Right kidney (tissue), 9 donors: Measurements from ENCODE around the gene NIPBL.
"Not testable (repeated sequence)": the region's sequence is repeated elsewhere in the genome, so short reads cannot be mapped to it uniquely, and the experiment has no call there.

Experiments
- DNase-seq: peaks from one replicate; pipeline ENCODE4 v3.0.0-alpha.2; 2016
- long read RNA-seq, 8 donors: transcript quantifications; one replicate each; lab custom pipeline, GENCODE V29; 2026

Gene NIPBL, protein sequence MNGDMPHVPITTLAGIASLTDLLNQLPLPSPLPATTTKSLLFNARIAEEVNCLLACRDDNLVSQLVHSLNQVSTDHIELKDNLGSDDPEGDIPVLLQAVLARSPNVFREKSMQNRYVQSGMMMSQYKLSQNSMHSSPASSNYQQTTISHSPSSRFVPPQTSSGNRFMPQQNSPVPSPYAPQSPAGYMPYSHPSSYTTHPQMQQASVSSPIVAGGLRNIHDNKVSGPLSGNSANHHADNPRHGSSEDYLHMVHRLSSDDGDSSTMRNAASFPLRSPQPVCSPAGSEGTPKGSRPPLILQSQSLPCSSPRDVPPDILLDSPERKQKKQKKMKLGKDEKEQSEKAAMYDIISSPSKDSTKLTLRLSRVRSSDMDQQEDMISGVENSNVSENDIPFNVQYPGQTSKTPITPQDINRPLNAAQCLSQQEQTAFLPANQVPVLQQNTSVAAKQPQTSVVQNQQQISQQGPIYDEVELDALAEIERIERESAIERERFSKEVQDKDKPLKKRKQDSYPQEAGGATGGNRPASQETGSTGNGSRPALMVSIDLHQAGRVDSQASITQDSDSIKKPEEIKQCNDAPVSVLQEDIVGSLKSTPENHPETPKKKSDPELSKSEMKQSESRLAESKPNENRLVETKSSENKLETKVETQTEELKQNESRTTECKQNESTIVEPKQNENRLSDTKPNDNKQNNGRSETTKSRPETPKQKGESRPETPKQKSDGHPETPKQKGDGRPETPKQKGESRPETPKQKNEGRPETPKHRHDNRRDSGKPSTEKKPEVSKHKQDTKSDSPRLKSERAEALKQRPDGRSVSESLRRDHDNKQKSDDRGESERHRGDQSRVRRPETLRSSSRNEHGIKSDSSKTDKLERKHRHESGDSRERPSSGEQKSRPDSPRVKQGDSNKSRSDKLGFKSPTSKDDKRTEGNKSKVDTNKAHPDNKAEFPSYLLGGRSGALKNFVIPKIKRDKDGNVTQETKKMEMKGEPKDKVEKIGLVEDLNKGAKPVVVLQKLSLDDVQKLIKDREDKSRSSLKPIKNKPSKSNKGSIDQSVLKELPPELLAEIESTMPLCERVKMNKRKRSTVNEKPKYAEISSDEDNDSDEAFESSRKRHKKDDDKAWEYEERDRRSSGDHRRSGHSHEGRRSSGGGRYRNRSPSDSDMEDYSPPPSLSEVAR (N-terminal part only)
- long read RNA-seq, donor 1, partial matches to known transcripts: 6 of 6 reads
- long read RNA-seq, donor 1, other reads (novel, unspliced or antisense): 0 of 6 reads
- long read RNA-seq, donor 2: 0 reads
- long read RNA-seq, donor 3, partial matches to known transcripts: 6 of 6 reads
- long read RNA-seq, donor 3, other reads (novel, unspliced or antisense): 0 of 6 reads
- long read RNA-seq, donor 4, partial matches to known transcripts: 0 of 1 reads
- long read RNA-seq, donor 4, other reads (novel, unspliced or antisense): 0 of 1 reads
- long read RNA-seq, donor 5, partial matches to known transcripts: 6 of 6 reads
- long read RNA-seq, donor 5, other reads (novel, unspliced or antisense): 0 of 6 reads
- long read RNA-seq, donor 6: 0 reads
- long read RNA-seq, donor 7, partial matches to known transcripts: 29 of 29 reads
- long read RNA-seq, donor 7, other reads (novel, unspliced or antisense): 0 of 29 reads
- long read RNA-seq, donor 8, partial matches to known transcripts: 12 of 12 reads
- long read RNA-seq, donor 8, other reads (novel, unspliced or antisense): 0 of 12 reads

- DNase-seq: peak; percentile 96
Observed at GRCh38 chr5:36876299-36876964, at the start of gene NIPBL. Gene NIPBL, plus strand, starts transcription at chr5:36876769. Its CDS starts 76,928 bp downstream, at chr5:36953697.

- no peak for DNase-seq
Observed at GRCh38 chr5:36832274-36832673, 44.3 kb upstream of the NIPBL start.

DNA sequence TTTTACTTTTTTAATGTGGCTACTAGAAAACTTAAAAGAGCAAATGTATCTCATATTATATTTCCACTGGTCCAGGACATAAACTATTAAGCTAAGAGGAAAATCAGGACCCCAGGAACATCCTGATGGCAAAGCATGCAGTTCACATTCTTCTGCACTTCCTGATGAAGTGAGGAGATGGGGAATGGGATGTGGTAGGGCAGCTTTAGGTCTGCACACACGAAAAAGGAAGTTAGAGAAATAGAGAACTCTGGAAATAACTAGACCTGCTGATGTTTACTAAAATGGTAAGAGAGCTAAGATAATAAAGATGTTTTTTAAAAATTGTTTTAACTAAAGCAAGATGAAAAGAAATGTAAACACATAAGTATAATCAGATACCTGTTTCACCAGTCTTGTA, 39.7 kb upstream of the NIPBL start:
- no peak for DNase-seq

DNA sequence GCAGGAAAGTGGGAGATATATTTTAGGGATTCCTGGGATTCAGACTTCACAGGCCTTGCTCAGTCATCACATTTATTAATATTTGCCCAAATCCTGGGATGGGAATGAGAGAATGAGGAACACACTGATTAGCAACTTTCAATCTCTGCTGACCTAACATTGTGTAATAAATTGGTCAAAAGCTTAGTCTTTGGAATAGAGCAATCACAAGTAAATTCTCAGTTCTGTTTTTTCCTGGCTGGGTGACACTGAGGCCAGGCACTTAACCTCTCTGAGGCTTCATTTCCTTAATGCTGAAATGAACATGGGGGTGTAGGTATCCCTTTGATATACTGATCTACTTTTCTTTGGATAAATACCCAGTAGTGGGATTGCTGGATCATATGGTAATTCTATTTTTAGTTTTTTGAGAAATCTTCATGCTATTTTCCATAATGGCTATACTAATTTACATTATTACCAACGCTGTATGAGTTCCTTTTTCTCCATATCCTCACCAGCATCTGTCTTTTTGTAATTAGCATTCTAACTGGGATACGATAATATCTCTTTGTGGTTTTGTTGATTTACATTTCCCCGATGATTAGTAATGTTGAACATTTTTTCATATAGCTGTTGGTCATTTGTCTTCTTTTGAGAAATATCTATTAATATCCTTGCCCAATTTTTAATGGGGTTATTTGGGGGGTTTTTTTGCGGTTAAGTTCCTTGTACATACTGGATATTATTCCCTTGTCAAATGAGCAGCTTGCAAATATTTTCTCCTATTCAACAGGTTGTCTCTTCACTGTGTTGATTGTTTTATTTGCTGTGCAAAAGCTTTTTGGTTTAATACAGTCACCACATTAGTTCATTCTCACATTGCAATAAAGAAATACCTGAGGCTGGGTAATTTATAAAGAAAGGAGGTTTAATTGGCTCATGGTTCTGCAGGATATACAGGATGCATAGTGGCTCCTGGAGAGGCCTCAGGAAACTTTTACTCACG, 36.8 kb upstream of the NIPBL start:
- DNase-seq: no peak

DNA sequence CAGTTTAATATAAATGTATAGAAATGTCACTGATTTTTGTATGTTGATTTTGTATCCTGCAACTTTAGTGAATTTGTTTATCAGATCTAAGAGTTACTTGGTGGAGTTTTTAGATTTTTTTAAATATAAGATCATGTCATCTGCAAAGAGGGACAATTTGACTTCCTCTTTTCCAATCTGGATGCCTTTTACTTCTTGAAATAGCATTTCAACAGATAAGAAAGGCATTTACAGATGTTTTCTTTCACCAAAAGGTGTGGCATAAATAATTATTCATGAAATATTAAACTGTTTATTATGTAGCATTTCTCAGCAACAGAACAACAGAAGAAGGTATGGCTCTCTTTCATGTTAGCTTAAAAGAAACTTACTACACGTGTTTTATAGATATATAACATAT, 34.9 kb upstream of the NIPBL start:
- DNase-seq: no peak

- no peak for DNase-seq
Observed at GRCh38 chr5:36842087-36842486, 34.5 kb upstream of the NIPBL start.

DNA sequence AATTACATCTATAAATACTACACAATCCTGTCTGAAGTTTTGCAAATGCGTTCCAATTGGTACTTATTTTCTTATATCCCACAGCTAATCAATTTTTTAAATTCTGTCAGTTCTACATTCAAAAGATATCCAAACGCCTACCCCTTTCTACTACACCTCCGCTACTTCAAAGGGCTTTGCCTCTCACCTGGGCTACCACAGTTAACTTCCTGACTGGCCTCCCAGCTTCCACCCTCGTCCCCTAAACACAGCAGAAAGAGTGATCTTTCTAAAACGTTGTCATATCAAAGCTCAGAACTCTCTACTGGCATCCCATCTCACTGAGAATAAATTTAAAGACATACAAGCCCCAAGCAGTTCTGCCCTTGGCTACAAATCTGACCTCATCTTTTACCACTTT, 32.3 kb upstream of the NIPBL start:
- no peak for DNase-seq

GRCh38 chr5:36848545-36848944, 28.0 kb upstream of the NIPBL start:
- not testable (repeated sequence) for DNase-seq

- not testable (repeated sequence) for DNase-seq
Observed at GRCh38 chr5:36852903-36853302, 23.7 kb upstream of the NIPBL start.

DNA sequence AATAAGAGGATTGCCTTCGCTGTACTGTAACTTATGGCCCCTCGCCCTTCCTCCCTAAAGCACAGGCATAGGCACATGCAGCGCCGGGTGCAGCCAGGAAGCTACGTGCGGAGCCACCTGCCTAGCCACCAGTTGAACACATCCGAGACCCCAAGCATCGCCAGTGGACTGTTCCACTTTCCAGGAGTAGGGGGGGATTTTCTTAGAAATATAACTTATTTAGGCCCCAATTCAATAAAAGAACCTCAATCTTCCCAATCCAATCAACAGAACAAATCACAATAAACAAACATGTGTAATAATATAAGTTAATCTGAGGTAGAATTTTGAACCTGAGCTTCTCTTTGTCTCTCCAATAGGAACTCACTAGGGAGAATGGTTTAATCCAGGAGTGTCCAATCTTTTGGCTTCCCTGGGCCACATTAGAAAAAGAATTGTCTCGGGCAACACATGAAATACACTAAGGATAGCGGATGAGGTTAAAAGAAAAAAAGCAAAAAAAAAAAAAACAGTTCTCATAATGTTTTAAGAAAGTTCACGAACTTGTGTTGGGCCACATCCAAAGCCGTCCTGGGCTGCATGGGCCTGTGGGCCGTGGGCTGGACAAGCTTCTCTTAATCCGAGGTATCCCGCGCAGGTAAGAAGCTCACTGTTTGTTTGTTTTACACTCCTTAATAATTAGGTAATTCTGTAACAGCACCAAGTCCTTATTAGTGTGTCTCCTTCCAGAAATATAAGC, 22.0 kb upstream of the NIPBL start:
- DNase-seq: no peak

GRCh38 chr5:36855141-36855495, 21.5 kb upstream of the NIPBL start:
- no peak for DNase-seq

- DNase-seq: no peak
Observed at GRCh38 chr5:36861871-36862270, 14.7 kb upstream of the NIPBL start.

DNA sequence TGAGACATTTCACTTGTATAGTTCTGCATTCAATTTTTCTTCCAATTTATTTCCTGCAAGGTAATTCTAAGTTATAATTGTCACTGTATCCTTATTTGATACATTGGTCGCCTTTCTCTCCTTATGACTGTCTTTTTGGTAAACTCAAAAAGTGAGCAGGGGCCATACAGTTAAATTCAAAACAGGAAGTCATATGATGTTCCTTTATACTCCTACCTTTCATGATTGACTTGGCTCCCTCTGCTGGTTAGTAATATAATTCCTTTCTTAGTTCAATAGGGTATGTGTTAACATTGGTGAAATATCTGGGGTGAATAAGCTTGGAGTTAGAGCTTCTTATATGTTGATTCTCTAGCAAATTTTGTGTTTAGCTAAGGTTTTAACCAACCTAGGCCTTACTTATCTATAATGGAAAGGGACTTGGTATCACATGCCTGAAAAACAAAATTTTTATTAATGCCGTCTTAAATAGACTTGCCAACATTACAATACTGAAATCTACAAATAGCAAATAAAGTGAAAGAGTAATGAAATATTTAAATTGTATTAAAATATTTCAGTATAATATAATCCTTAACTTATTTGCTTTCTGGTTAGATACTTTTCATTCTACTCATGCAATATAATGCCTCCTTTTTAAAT, 6.0 kb upstream of the NIPBL start:
- DNase-seq: peak; percentile 15

DNA sequence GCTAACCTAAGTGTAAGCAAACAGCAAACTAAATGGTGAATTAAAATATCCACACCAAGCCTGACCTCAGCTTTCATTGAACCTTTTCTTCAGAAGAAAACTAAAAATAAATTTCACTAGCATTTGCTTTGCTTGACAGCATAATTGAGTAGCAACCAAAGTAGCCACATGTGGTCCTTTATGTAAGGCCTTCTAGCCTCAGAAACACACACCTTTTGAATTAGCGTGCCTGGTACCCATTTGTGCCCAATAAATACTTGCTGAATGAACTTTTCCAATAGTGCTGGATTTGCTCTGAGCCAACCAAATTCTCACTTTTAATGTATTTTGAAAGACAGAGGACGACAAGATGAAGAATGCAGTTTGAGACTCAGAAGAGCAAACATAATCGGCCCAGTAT, 2.1 kb upstream of the NIPBL start:
- no peak for DNase-seq

GRCh38 chr5:36875051-36875789, 1.3 kb upstream of the NIPBL start:
- DNase-seq: peak; percentile 65

GRCh38 chr5:36875790-36876298, 725 bp upstream of the NIPBL start:
- DNase-seq: no peak

DNA sequence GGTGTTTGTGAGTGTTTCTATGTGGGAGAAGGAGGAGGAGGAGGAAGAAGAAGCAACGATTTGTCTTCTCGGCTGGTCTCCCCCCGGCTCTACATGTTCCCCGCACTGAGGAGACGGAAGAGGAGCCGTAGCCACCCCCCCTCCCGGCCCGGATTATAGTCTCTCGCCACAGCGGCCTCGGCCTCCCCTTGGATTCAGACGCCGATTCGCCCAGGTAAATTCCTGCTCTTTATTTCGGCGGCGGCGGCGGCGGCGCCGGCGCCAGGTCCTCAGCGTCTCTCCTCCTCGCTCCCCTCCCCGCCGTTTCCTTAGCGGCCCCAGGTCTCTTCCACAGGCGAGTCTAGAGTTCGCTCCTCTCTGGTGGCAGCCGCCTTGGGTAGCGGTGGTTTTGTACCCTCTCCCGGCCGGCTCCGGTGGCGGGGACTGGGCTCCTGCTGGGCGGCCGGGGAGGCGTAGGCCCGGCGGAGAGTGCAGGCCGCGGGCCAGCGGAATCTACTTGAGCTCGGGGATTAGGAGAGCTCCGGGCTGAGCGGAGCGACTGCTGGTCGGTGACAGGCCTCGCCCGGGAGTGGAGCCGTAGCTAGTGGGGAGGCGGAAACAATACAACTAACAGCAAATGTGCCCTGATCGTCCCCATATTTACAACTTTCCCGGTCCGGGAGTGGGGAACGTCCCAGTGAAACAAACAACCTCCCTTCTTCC, 547 bp downstream of the NIPBL start:
- peak; percentile 94 for DNase-seq
